Measurements from ENCODE around the gene SAMD4B.

DNA sequence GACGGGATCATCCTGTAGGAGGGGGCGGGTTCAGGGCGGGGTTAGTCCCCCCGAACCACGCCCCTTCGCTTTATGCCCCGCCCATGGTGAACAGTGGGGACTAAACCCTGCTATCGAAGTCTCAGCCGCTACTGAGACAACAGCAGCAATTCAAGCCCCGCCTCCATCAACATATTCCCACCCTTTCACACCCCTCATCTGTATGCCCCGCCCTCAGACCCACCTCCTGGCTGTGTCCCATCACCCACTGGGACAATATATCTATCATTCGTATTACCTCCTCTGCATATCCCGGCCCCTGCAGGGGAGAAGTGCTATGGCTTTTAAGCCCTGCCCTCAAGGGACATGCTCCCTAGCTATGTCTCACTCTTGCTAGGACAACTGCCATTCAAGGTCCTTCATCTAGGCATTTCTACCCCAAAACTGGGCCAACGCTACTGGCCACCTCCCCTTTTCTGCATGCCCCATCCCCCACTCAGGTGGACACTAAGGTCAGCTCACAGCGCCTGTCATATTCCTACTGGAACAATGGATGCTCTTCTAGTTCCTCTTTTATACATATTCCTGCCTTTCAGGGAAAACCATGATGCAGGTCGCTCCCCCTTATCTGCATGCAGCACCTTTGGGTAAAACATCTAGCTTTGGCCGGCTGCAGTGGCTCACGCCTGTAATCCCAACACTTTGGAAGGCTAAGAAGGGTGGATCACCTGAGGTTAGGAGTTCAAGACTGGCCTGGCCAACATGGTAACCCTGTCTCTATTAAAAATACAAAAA is 33.5 kb upstream of the SAMD4B start:
- TF ChIP-seq, protein P1, sequence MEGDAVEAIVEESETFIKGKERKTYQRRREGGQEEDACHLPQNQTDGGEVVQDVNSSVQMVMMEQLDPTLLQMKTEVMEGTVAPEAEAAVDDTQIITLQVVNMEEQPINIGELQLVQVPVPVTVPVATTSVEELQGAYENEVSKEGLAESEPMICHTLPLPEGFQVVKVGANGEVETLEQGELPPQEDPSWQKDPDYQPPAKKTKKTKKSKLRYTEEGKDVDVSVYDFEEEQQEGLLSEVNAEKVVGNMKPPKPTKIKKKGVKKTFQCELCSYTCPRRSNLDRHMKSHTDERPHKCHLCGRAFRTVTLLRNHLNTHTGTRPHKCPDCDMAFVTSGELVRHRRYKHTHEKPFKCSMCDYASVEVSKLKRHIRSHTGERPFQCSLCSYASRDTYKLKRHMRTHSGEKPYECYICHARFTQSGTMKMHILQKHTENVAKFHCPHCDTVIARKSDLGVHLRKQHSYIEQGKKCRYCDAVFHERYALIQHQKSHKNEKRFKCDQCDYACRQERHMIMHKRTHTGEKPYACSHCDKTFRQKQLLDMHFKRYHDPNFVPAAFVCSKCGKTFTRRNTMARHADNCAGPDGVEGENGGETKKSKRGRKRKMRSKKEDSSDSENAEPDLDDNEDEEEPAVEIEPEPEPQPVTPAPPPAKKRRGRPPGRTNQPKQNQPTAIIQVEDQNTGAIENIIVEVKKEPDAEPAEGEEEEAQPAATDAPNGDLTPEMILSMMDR (conservative IDR thresholded peaks at IDR 0.05; ENCODE audit: low read length) = no peak
- no peak for TF ChIP-seq EZH2phosphoT487 (IDR thresholded peaks at IDR 0.05; ENCODE audit: borderline replicate concordance, low read depth, low read length)
